GM21381 (cell line): Measurements from ENCODE around the gene FMNL2.
"Not testable (repeated sequence)": the region's sequence is repeated elsewhere in the genome, so short reads cannot be mapped to it uniquely, and the experiment has no call there.

Experiments used
- ATAC-seq: cut with Tn5 transposase; IDR thresholded peaks from one replicate; pipeline ENCODE4 v1.9.1; 2021; ENCODE audit warnings: mild to moderate bottlenecking, moderate library complexity; ENCODE audit not compliant: unreplicated experiment

Gene FMNL2

DNA sequence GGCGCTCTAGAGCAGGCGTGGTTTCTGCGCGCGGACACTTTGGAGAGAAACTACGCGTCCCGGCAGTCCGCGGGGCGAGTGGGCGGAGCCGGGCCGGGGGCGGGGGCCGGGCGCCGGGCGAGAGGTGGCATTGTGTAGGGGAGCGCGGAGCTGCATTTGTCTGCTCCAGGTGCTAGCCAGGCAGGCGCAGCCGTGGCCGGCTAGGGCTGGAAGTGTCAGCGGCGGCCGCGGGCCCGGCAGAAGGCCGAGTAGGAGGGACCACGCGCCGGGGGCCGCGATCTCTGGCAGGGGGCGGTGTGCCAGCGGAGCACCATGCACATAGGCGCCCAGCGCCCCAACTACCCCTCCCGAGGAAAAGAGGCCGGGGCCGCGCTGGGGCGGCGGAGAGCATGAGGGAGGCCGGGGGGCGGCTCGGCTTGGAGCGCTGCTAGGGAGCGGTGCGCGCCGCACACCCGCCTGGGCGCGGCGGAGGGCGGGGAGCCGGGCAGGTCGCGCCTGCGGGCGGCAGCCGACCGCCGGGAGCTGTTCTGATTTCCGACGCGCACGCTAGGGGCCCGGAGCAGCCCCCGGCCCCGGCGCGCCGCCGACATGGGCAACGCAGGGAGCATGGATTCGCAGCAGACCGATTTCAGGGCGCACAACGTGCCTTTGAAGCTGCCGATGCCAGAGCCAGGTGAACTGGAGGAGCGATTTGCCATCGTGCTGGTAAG lies at the start of gene FMNL2:
Gene FMNL2 (plus strand): TSS at position 159 of the 710 bp plus-strand sequence.
- peak; percentile 83 for ATAC-seq

DNA sequence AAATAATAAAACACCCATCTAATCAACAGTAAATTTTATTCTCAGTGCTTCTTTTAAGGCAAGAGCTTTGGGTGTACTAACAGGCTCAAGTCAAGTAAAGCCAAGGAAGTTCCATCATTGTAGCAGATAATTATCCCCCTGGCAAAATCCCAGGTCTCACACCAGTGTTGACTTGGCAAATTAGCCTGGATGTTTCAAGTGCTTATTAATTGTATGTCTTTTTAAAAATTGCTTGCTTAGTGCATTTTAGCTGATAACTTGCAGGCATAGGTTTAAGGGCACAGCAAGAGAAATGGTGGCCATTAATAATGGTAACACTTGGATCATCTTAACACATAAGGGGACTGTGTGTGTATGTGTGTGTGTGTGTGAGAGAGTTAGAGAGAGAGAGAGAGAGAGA lies 42.0 kb upstream of the FMNL2 start:
- ATAC-seq, result no peak

DNA sequence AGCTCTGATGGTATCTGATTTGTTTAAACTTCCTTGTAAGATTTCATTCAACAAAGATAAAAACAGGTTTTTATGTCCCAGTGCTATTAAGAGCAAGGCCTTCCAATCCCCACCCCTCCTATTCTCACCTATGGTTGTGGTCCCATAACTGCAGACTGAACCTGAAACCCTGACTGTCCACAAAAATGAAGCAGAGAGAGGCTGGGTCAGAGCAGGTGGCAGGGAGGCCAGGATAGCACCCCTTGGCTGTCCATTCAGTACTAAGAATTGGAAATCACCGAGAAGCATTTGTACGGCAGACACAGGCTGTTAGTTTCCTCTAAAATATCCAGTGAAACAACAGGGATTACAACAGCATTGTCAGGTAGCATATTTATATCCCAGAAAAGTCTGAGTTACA lies 37.3 kb upstream of the FMNL2 start:
- ATAC-seq, result no peak

DNA sequence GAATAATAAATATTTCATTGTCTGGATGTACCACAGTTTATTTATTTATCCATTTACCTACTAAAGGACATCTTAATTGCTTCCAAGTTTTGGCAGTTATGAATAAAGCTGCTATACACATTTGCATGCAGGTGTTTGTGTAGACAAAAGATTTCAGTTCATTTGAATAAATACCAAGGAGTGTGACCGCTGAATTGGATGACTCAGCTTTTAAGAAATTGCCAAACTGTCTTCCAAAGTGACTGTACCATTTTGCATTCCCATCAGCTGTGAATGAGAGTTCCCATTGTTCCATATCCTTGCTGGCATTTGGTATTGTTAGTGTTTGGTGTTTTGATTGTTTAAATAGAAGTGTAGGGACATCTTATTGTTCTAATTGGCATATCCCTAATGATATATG lies 36.2 kb upstream of the FMNL2 start:
- no peak for ATAC-seq

DNA sequence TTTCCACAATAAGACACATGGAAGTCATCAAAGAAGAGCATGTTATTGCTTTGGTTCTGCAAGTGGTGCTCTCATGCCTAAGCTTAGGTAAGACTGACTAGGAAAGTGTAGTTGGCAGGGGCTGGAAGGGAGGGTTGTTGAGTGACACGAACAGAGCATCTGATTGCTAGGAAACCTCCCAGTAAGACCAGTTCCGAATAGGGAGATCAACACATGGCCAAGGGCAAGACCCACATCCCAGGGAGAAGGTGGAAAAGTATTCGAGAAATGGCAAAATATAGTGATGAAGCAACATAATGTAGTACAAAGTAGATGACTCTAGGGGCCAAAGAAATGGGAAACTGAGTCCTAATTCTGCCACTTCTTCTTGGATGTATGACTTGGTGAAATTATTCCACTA lies 33.8 kb upstream of the FMNL2 start:
- no peak for ATAC-seq

DNA sequence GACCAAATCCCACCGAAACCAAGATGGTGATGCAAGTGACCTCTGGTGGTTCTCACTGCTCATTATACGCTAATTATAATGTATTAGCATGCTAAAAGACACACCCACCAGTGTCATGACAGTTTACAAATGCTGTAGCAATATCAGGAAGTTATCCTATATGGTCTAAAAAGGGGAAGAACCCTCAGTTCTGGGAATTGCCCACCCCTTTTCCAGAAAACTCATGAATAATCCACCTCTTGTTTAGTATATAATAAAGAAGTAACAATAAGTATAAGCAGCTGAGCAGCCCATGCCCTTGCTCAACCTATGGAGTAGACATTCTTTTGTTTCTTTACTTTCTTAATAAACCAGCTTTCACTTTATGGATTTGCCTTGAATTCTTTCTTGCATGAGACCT lies 31.0 kb upstream of the FMNL2 start:
- no peak for ATAC-seq

DNA sequence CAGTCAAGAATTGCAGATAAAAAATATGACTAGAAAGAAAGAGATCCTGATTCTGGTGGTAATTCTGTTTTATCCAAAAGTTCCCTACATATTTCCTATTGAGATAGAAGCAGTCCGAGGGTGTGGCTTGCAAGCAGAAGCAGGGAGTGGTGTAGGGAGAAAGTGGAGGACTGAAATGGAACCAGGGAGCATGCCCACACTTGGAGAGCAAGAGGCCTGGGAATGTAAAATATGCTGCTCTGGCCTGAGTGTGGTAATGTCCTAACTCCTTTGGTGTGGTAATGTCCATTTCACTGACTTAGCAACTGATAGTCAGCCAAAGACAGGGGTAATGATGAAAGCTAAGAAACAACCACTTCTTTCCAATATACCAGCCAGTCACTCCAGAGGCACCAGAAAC lies 30.1 kb upstream of the FMNL2 start:
- no peak for ATAC-seq

DNA sequence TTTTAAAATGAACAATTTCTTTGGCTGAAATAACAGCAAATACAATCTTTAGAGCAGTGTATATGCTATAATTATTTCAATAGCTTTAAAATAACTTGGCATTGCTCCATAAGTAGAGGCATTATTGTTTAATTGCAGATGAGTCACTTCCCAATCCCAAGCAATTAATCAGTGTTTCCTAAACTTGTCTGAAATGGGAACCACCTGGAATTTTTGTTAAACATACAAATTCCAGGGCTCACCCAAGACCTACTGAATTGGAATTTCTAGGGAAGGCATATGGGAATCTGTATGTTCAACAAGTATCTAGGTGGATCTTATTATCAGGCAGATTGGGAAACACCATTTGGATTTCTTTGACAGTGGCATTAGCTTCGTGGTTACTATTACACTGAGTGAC lies 27.1 kb upstream of the FMNL2 start:
- no peak for ATAC-seq

- no peak for ATAC-seq
These were observed 25.4 kb upstream of the FMNL2 start for GRCh38 chr2:152309352-152310214.

DNA sequence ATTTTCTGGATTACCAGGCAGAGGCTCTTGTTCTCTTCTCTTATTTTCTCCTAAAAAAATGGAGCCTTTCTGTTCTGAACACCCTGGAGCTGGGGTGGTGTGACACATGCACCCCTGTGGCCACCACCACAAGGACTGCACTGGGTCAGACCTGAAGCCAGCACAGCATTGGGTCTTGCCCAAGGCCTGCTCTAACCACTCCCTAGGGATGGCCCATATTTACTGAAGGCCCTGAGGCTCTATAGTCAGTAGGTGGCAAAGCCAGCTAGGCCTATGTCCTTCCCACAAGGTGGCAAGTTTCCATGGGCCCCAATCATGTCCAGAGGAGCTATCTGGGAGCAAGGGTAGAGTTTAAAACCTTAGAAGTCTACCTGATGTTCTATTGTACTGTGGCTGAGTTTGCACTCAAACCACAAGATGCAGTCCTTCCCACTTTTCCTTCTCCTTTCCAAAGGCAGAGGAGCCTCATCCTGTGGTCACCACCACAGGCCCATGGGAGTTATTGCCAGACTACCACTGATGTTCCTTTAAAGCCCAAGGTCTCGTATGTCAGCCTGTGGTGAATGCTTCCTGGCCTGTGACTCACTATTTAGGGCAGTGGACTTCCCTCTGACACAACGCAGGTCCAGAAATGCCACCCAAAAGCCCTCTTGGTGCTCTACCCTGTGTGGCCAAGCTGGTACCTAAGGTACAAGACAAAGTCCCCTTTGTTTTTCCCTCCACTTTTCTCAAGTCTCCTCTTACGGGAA lies 15.0 kb upstream of the FMNL2 start:
- no peak for ATAC-seq

DNA sequence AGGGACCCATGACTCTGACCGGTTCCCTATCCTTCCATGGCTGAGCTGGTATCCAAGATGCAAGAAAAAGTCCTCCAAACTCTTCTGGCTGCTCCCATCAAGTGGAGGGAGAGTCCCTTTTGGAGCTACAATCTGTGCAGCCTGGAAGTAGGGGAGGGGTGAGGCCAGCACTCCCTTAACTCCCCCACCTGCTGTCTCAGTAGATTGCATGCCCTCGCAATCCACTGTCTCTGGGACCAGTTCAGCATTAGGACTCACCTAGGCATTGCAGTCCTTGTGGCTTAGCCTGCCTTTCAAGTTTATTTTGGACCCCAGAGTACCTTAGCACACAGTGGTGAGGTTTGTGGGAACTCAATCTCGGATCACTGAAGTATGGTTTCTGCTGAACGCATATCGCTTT lies 14.2 kb upstream of the FMNL2 start:
- ATAC-seq, result no peak

DNA sequence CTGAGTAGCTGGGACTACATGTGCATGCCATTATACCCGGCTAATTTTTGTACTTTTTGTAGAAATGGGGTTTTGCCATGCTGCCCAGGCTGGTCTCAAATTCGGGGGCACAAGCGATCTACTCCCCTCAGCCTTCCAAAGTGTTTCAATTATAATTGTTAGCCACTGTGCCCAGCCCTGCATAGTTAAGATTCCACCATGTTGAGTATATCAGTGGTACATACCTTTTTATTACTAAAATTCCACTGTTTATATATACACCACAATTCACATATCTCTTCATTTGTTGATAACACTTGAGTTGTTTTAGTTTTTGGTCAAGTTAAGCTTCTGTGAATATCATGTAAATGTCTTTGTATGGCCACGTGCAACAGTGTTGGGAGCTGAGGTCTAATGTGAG lies 12.8 kb upstream of the FMNL2 start:
- ATAC-seq, result no peak

DNA sequence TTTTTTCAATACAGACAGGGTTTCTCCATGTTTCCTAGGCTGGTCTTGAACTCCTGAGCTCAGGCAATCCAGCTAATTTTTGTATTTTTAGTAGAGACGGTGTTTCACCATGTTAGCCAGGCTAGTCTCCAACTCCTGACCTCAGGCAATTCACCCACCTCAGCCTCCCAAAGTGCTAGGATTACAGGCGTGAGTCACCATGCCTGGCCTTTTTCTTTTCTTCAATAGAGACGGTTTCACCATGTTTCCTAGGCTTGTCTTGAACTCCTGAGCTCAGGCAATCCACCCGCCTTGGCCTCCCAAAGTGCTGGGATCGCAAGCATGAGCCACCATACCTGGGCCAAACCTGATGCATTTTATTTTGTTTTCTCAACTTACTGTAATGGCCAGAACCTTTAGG lies 9.8 kb upstream of the FMNL2 start:
- not testable (repeated sequence) for ATAC-seq

DNA sequence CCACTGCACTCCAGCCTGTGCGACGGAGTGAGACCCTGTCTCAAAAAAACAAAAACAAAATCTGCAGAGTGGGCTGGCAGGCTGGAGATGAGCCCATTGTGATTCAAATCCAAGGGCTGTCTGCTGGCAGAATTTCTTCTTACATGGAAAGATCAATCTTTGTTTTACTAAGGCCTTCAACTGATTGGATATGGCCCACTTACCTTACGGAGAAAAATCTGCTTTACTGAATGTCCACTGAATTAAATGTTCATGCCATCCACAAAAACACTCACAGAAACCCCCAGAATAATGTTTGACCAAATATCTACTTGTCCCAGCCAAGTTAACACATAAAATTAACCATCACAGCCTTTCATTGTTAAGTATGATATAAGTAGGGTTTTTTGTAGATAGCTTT lies 8.3 kb upstream of the FMNL2 start:
- no peak for ATAC-seq

GRCh38 chr2:152328013-152328412 lies 7.0 kb upstream of the FMNL2 start:
- ATAC-seq, result no peak

GRCh38 chr2:152330235-152330866 lies 4.6 kb upstream of the FMNL2 start:
- ATAC-seq, result no peak

GRCh38 chr2:152334701-152335015 lies 316 bp upstream of the FMNL2 start:
- no peak for ATAC-seq

GRCh38 chr2:152335726-152336118 lies 748 bp downstream of the FMNL2 start:
- ATAC-seq, result peak; percentile 14

GRCh38 chr2:152336119-152336853 lies 1.3 kb downstream of the FMNL2 start:
- peak; percentile 28 for ATAC-seq

GRCh38 chr2:152336854-152337510 lies 2.0 kb downstream of the FMNL2 start:
- no peak for ATAC-seq
